Dedifferentiated amniotic fluid mesenchymal stem cell (primary cell): Measurements from ENCODE around the gene FAM47E.

ENCODE experiments used
- DNase-seq: peaks from one replicate; pipeline ENCODE4 v3.0.0-alpha.2; 2016; ENCODE audit errors: extremely low spot score

FAM47E gene

DNA sequence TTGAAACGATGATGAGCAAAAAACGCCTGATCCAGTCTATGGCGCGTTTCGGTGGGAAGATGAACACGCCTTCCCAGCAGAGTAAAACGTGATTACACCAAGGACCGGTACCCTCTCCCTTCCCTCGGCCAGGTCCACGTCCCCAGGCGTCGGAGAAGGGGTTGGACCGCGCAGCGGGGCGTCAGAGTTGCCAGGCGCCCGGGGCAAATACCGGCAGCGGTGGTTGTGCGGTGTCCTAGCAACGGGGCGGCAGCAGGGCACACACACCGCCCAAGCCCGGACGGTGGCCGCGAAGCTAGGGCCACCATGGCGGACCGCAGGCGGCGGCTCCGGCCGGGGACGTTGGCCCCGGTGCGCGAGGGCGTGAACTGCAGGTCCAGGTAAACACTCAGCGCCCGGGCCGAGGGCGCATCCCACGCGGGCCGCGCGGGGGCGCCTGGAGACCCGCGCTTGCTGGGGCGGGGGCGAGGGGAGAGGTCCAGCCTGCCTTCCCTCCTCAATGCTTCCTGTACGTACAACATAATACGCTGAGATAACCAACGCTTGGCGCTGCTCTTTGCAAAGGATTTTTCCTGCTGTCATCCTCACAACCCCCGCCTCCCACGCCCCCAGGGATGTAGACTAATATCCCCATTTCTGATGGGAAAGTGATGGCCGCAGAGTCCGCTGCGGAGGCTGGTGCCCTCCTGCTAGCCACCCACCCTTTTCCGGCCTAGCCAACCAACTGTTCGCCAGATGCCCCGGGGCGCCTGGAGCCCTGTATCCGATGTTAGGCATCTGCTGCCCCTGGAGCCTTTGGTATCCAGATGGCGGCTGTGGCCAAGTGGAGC is at the start of gene FAM47E:
Gene FAM47E, plus strand, starts transcription at position 281 of the 830 bp plus-strand sequence. Its CDS starts 26 bp downstream, at position 307.
- DNase-seq, result no peak

- no peak for DNase-seq
Measured at GRCh38 chr4:76203541-76203940, 48.0 kb upstream of the FAM47E start.

DNA sequence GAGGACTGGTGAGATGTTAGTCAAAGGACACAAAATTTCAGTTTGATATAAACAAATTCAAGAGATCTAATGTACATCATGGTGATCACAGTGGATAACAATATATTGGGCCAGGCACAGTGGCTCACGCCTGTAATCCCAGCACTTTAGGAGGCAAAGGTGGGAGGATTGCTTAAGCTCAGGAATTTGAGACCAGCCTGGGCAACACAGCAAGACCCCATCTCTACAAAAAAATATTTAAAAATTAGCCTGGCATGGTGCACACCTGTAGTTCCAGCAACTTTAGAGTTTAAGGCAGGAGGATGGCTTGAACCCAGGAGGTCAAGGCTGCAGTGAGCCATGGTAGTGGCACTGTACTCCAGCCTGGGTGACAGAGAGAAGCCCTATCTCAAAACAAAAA is 46.6 kb upstream of the FAM47E start:
- no peak for DNase-seq

DNA sequence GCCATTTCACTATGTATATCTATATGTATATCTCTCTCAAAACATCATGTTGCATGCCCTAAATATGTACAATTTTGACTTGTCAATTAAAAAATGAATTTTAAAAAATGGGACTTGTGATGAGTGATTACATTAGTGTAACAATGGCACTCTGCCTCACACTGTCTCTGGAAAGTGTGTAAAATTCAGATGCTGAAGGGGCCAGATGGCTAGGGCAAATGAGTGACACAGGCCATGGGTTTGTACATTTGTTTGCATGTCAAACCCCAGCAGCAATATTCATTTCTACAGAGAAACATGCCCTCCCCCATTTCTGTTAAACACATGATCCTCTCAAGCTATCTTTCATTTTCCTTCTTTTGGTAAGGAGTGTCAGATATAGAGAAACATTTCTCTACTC is 46.0 kb upstream of the FAM47E start:
- DNase-seq, result no peak

DNA sequence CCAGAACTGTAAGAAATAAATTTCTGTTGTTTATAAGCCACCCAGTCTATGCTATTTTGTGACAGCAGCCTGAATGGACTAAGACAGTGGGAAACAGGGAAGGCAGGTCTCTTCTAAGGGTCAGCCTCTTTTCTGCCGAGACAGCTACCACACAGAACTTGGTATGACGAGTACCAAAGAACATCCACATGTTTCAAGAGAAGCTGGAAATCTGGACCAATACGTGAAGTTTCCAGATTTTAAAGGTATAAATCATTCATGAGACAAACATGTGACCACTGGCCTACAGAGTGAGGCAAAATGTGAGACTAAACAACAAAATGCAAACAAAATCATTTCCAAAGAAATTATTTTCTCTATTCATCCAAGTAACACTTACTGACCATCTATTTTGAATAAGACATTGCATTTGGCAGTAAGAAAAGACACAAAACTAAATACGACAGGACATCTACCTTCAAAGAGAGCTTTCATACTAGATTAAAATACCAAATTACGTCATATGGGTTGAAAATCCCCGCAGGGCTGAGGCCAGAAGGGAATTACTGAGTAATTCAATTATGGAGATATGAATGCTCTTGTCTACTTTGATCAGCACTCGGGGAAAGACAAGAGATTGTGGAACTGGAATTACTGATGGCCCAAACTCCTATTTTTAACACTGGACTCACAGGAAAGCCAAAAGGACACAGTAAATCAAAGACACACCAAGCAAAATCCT is 45.1 kb upstream of the FAM47E start:
- peak; percentile 43 for DNase-seq

DNA sequence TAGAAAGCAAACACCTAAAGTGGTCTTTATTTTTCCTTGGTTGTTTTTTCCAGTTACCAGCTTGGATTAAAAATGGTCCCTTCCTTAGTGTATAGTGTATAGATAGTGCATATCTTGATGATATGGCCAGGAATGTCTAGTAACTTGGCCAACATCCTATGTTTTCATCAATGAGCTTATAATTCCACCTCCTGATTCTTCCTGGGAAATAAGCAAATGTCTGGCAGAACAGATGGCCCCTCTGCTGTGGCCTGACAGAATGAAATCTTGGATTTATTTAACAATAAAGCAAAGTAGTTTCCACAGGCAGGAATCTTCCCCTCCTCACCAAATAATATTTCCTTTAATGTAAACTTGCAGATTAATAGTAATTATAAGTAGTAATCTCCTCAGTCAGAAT is 44.0 kb upstream of the FAM47E start:
- no peak for DNase-seq

DNA sequence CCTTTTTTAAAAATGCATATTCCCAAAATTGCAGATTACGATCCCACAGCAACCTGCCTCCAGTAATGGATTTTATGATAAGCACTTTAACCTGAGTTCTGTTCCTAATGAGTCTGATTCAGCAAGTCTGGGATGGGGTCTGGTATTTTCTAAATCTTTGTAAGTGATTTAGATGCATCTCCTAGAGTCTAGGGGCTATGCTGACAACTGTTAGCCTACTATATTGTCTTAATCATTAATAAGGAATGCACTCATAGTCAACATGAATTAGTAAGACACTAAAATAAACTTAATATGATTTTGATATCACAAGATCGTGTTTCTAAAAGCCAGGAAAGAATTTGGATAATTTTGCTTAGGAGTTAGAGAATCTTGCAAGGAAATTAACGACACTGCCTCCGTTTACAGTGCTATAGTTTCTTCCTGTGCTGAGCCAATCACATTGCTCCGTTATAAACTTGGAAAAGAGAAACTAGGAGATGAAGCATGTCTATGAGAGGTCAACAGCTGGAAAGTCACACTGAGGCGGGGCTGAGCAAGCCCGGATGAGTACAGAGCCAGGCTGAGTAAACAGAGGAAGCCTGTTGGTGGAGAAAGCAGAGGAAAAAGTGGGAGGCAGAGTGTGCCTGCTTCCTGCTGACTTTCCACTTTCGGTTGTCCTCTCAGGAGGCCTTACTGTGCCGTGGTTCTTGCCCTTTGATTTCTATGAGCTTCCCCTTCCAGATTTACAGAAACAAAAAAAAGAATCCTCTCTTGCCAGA is 43.3 kb upstream of the FAM47E start:
- DNase-seq, result peak; percentile 80

GRCh38 chr4:76209881-76210280 is 41.6 kb upstream of the FAM47E start:
- no peak for DNase-seq

DNA sequence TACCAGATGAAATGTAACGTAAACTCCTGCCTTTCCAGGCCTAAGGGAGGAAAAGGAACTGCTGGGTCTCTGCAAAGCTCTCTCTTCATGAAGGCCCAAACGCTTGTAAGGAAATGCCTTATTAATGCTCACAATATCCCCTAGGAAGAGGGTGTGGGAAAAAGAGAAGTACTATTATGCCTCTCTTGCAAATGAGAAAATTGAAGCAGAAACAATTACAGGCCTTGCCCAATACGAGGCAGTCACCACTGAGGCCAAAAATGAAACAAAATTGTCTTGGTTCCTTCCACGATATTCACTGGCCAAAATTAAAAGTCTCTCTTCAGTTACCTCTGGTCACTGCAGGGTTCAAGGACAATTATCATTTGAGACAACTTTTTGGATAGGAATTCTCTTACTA is 41.1 kb upstream of the FAM47E start:
- DNase-seq, result no peak

GRCh38 chr4:76211769-76212708 is 39.5 kb upstream of the FAM47E start:
- no peak for DNase-seq

DNA sequence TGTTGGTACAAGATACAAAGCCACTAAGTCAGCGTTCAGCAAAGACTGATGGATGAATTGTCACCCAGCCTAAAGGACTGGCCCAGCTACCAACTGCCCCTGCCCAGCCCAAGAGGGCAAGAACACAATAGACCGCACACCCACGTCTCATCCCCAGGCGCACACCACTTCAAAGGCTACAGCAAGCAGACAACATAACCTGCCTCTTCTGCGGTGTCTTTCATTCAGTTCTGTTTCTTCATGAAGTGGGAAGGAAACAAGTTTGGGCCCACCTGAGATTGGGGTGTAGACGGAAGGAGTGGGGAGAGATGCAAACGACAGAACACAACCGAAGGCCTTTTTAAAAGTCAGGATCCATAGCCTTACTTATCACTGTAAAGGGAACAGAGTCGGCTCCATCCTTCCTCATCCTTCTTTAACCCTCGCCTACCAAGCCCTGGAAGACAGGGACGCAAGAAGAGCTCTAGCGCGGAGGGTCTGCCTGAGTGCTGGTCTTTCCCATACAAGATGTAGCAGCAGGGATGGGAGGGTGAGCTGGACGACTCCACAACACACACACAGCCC is 38.6 kb upstream of the FAM47E start:
- DNase-seq, result peak; percentile 34

DNA sequence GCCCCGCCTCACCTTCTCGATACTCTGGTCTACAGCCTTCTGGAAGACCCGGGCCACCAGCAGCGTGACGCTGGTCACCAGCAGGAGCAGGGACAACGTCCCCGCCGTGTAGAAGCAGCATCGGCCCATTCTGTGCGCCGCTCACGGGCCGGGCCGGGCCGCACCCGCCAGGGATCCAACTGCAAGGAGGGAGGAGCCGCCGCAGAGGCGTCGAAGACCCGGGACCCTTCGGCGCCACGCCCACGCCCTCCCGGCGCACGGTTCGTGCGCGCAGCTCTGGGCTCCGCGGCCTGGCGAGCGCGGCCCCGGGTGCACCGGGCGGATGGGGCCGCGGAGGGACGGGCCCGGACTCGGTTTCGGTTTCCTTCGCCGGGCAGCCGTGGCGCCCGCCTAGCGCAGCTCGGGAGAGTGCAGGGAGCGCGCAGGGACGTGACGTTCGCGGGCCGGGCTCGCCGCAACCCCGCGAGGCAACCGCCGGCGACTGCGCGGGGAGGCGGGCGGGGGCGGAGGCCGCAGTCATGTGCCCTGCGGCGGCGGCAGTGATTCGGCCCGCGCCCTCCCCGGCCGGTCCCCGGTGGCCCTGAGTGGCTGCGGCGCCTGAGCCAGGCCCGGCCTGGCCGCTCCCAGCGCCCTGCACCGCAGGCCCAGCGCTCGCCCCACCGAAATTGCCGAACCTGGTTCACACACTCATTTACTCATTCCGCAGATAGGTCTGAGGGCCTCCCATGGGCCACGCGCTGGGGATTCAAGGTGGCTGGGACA is 37.9 kb upstream of the FAM47E start, which contains the start of gene SCARB2:
Gene SCARB2, minus strand, starts transcription at position 410 of the 762 bp plus-strand sequence. Its CDS starts 281 bp downstream, at position 129.
- peak; percentile 82 for DNase-seq

GRCh38 chr4:76214177-76214675 is 37.3 kb upstream of the FAM47E start:
- DNase-seq, result no peak

DNA sequence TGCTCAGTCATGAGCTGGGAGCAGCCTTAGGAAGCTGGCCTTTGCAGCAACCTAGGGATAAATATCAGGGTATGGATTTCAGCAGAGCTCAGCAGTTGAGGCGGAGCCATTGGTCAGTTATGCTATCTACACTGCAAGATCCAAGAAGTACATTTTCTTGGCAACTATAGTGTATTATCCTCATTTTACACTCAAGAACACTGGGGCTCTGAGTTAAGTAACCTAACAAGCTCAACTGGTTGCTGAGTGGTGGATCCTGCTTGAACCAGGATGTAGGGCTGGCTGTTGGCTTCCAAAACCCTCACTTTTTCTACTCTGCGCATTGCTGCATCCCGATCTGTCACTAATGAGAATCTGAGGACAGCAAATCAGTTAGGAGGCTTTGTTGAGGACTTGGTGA is 36.4 kb upstream of the FAM47E start:
- no peak for DNase-seq

- no peak for DNase-seq
Measured at GRCh38 chr4:76216524-76216923, 35.0 kb upstream of the FAM47E start.

DNA sequence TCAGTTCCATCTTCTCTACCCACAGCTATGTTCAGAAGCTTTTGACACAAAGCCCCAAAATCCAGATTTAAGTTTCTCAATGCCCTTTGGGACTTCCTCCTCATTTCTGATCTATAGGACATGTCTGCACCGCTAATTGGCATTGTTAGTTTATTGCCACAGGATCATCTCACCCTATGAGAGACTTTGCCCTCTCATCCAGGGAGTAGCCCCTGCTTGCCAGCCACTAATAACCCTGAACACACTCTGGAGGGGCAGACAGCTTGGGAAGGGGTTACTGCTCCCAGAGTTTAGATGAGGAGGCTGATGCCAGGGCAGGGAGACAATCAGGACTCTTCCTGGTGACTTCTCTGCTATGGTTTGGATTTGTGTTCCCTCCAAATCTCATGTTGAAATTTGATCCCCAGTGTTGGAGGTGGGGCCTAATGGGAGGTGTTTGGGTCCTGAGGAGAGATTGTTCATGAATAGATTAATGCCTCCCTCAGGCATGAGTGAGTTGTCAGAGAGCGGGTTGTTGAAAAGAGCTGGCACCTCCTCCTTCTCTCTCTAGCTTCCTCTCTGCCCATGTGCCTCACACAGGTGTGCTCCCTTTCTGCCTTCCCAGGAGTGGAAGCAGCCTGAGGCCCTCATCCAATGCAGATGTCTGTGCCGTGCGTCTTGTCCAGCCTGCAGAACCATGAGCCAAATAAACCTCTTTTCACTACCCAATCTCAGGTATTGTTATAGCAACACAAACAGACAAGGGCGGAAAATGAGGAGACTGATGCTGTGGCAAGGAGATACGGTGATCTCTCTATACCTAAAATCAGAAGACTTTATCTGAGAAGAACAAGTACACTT is 34.3 kb upstream of the FAM47E start:
- DNase-seq, result no peak

DNA sequence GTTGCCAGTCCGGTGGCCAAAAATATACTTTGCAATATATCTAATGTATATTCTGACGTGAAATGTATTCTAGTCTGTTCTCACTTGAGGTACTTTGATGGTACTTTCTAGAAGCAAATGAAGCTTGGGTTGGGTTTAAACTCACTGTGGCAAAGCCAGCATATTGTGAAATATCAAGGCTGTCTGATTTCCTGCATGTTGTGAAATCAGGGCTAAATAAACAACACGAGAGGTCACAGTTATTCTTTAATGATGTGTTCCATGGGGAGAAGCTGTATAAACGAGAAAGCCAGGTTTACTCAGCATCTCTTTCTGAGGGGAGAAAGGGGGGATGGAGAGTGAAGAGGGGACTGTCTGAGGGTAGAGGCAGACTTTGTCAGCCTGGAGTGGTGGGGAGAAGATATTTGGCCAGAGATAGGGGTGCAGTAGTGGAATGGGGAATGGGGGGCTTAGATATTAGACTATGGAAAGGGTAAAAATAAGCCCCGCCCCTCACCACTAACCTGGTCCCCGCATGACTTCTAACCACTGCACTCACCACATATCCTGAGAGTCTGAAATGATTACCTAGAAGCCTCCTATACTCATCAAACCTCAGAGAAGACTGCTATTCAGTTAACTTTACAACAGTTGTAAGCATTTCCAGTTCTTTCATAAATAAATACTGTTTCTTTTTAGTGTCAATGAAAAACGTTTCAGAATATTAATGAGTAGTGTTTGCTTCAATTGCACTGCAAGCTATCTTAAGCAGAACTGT is 32.0 kb upstream of the FAM47E start:
- no peak for DNase-seq

GRCh38 chr4:76224171-76224570 is 27.4 kb upstream of the FAM47E start:
- no peak for DNase-seq
